Esophagus (tissue), 2 donors: Measurements from ENCODE around the gene CAMK2D. TPM values are rescaled to one million over a fixed set of nuclear protein-coding genes. Genes with fewer than 3 reads are reported as not detected.

Experiments used
- H3K27ac ChIP-seq, 2 donors: one replicate each; pipeline ENCODE4 v1.5.1; 2013; ENCODE audit warnings: low read depth in 2 of 2, mild to moderate bottlenecking in 2 of 2, inconsistent platforms in 1 of 2, low read length in 1 of 2, moderate library complexity in 1 of 2
- H3K27me3 ChIP-seq, 2 donors: one replicate each; pipeline ENCODE4 v1.6.1; 2013; ENCODE audit warnings: low read length in 2 of 2, control low read depth in 1 of 2, mild to moderate bottlenecking in 1 of 2; ENCODE audit not compliant: insufficient read depth in 2 of 2, control insufficient read depth in 1 of 2
- H3K36me3 ChIP-seq, 2 donors: one replicate each; pipeline ENCODE4 v1.6.1; 2013; ENCODE audit warnings: low read length in 1 of 2; ENCODE audit not compliant: control insufficient read depth in 2 of 2, insufficient read depth in 2 of 2
- H3K4me1 ChIP-seq, 2 donors: one replicate each; pipeline ENCODE4 v1.6.1; 2013; ENCODE audit warnings: low read length in 1 of 2; ENCODE audit not compliant: control insufficient read depth in 2 of 2, insufficient read depth in 2 of 2
- H3K4me3 ChIP-seq, 2 donors: one replicate each; pipeline ENCODE4 v1.5.1; 2013; ENCODE audit warnings: low read length in 2 of 2, mild to moderate bottlenecking in 2 of 2, low read depth in 1 of 2, moderate library complexity in 1 of 2
- H3K9me3 ChIP-seq, 2 donors: one replicate each; pipeline ENCODE4 v1.6.1; 2013; ENCODE audit warnings: mild to moderate bottlenecking in 2 of 2, low read depth in 1 of 2, low read length in 1 of 2, moderate library complexity in 1 of 2; ENCODE audit not compliant: control insufficient read depth in 2 of 2, insufficient read depth in 1 of 2
- WGBS, 2 donors: extraction: QIAGEN DNeasy Blood & Tissue Kit; methylation state at CpG; one replicate each; pipeline ENCODE4 v1.1.7; 2013; 5-methylcytosine and 5-hydroxymethylcytosine counted together
- polyA plus RNA-seq, 2 donors: library from polyadenylated mRNA; stranded (reverse); fragments of 200-250 nt; gene quantifications; one replicate each; pipeline ENCODE4 v1.2.3, GENCODE V29; 2013
- donor health status: healthy with polysubstance abuse.
- donor health status: Bipolar disorder and iron deficiency.

CAMK2D gene
- polyA plus RNA-seq, 2 donors, result 7.5 to 13.4 TPM

GRCh38 chr4:113407409-113407808 lies 354.1 kb downstream of the CAMK2D start:
- 65 to 76% methylated on average over 2 of the region's 2 CpGs for WGBS, 2 donors
- Histone ChIP-seq H3K36me3 (no peaks in the 10 kb centered on the region), H3K4me1 (peaks cover 0 to 2% of the 10 kb centered on the region in 2 donors), H3K4me3 (no peak overlapping the region), H3K27ac (no peak overlapping the region), H3K9me3 (no peaks in the 10 kb centered on the region), H3K27me3 (no peaks in the 10 kb centered on the region)

- Histone ChIP-seq H3K9me3 (no peaks in the 10 kb centered on the region), H3K4me1 (peaks cover 0 to 2% of the 10 kb centered on the region in 2 donors), H3K4me3 (peak overlapping the region in 1 of 2 donors; percentile 22), H3K27me3 (no peaks in the 10 kb centered on the region), H3K27ac (no peak overlapping the region), H3K36me3 (no peaks in the 10 kb centered on the region)
- 51 to 58% methylated on average over 7 of the region's 7 CpGs for WGBS, 2 donors
These were observed 354.9 kb downstream of the CAMK2D start for GRCh38 chr4:113406723-113407016.

GRCh38 chr4:113405874-113406722 lies 355.4 kb downstream of the CAMK2D start:
- no peak overlapping the region for H3K27ac ChIP-seq
- H3K9me3 ChIP-seq, result no peaks in the 10 kb centered on the region
- H3K4me3 ChIP-seq, result no peak overlapping the region
- peaks cover 0 to 2% of the 10 kb centered on the region in 2 donors for H3K4me1 ChIP-seq
- H3K36me3 ChIP-seq, result no peaks in the 10 kb centered on the region
- 84 to 87% methylated on average over 7 of the region's 7 CpGs for WGBS, 2 donors
- H3K27me3 ChIP-seq, result no peaks in the 10 kb centered on the region

DNA sequence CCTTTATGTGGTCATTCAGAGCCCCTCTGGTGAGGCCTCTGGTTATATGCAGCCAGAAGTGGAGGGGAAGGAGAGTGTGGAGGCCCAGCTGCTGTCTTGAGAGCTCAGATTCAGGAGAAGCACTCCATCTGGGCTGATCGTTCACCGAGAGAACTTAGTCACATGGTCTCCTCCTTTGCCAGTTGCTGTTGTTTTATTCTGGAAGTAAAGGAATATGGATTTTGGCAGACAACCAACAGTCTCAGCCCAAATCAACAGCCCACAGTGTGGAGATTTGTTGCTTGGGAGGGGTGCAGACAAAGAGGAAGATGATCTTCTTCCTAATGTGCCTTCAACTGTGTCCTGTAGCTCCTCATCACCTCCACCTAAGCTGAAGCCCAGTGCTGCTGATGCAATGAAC lies 356.7 kb downstream of the CAMK2D start:
- WGBS, 2 donors, result 49 to 64% methylated on average over 2 of the region's 2 CpGs
- H3K36me3 ChIP-seq, result no peaks in the 10 kb centered on the region
- H3K9me3 ChIP-seq, result no peaks in the 10 kb centered on the region
- H3K4me1 ChIP-seq, result peaks cover 0 to 2% of the 10 kb centered on the region in 2 donors
- H3K4me3 ChIP-seq, result no peak overlapping the region
- H3K27me3 ChIP-seq, result no peaks in the 10 kb centered on the region
- no peak overlapping the region for H3K27ac ChIP-seq

DNA sequence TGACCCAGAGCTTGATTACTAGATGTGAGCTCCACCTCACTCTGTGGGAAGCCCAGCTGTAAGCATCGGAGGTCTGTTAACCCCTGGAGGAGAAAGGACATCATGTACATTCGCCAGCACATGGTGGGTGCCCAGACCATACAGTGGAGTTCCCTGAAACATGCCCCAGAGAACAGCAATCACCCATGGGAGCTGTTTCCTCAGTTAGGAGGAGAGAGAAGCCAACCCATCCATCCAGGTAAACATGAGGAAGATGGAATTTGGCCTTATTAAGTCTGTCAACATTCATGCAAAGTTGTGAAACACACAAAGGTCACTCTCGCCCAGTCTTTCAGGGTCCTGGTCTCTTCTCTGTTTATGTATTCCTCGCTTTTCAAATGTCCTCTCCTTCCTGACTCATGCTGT lies 357.4 kb downstream of the CAMK2D start:
- H3K27me3 ChIP-seq, result no peaks in the 10 kb centered on the region
- H3K36me3 ChIP-seq, result no peaks in the 10 kb centered on the region
- no peaks in the 10 kb centered on the region for H3K9me3 ChIP-seq
- H3K4me1 ChIP-seq, result peaks cover 0 to 2% of the 10 kb centered on the region in 2 donors
- no peak overlapping the region for H3K27ac ChIP-seq
- H3K4me3 ChIP-seq, result no peak overlapping the region
- WGBS, 2 donors, result 92 to 93% methylated on average over 4 of the region's 4 CpGs

Other genes with a start within 250 kb of the CAMK2D start
- gene ARSJ, start 217.9 kb upstream of the CAMK2D start, polyA plus RNA-seq, result 1 to 10 TPM; 1.4 to 1.7 TPM